Cerebellar nuclear complex (tissue), 1 donor: ENCODE results near the gene P2RX1.

Experiments used
- DNase-seq, 2 experiments: peaks; one replicate each; lab custom pipeline; 2025; lab: John Stamatoyannopoulos, UW

P2RX1 gene

GRCh38 chr17:3887804-3888203 lies 28.5 kb downstream of the P2RX1 start:
- no peak for DNase-seq

- DNase-seq = no peak
These were observed 28.9 kb downstream of the P2RX1 start for GRCh38 chr17:3887394-3887793.

GRCh38 chr17:3886776-3887175 lies 29.5 kb downstream of the P2RX1 start:
- no peak for DNase-seq

- no peak for DNase-seq
These were observed 30.3 kb downstream of the P2RX1 start for GRCh38 chr17:3885970-3886369.

- no peak for DNase-seq
These were observed 31.0 kb downstream of the P2RX1 start for GRCh38 chr17:3885271-3885670.

GRCh38 chr17:3884188-3884587 lies 32.1 kb downstream of the P2RX1 start:
- no peak for DNase-seq

GRCh38 chr17:3882276-3882675 lies 34.0 kb downstream of the P2RX1 start:
- DNase-seq = no peak

- DNase-seq = no peak
These were observed 35.3 kb downstream of the P2RX1 start for GRCh38 chr17:3880983-3881382.

- no peak for DNase-seq
These were observed 36.5 kb downstream of the P2RX1 start for GRCh38 chr17:3879591-3880417.

GRCh38 chr17:3879186-3879585 lies 37.1 kb downstream of the P2RX1 start:
- no peak for DNase-seq

GRCh38 chr17:3877220-3877619 lies 39.0 kb downstream of the P2RX1 start:
- no peak for DNase-seq

- DNase-seq = no peak
These were observed 40.9 kb downstream of the P2RX1 start for GRCh38 chr17:3875317-3875716.

GRCh38 chr17:3873862-3874261 lies 42.4 kb downstream of the P2RX1 start:
- DNase-seq = no peak

GRCh38 chr17:3870871-3871306 lies 45.4 kb downstream of the P2RX1 start:
- no peak for DNase-seq

GRCh38 chr17:3867606-3868005 lies 48.7 kb downstream of the P2RX1 start:
- no peak for DNase-seq

GRCh38 chr17:3867106-3867505 lies 49.2 kb downstream of the P2RX1 start:
- no peak for DNase-seq

- DNase-seq = no peak
These were observed 50.0 kb downstream of the P2RX1 start for GRCh38 chr17:3866276-3866675.

GRCh38 chr17:3865176-3865575 lies 51.1 kb downstream of the P2RX1 start:
- no peak for DNase-seq

- no peak for DNase-seq
These were observed 51.7 kb downstream of the P2RX1 start for GRCh38 chr17:3864534-3864933.

- DNase-seq = no peak
These were observed 54.2 kb downstream of the P2RX1 start for GRCh38 chr17:3861761-3862681.

- DNase-seq = no peak
These were observed 55.1 kb downstream of the P2RX1 start for GRCh38 chr17:3860939-3861700.

- no peak for DNase-seq
These were observed 56.3 kb downstream of the P2RX1 start for GRCh38 chr17:3859940-3860339.
